Neuronal stem cell (in vitro differentiated cells): ENCODE data around the gene PITPNM3.

ENCODE experiments used
- DNase-seq: peaks from one replicate; pipeline ENCODE4 v3.0.0-alpha.2; 2013; ENCODE audit warnings: low spot score
- H2AFZ ChIP-seq: one replicate; pipeline ENCODE4 v1.6.1; 2013; ENCODE audit warnings: mild to moderate bottlenecking, low read length, inconsistent platforms
- H2AK5ac ChIP-seq: 2 replicates; pipeline ENCODE4 v1.6.1; 2013; ENCODE audit warnings: low read depth, mild to moderate bottlenecking, inconsistent platforms, low read length, moderate library complexity, mixed read lengths
- H2BK120ac ChIP-seq: 2 replicates; pipeline ENCODE4 v1.6.1; 2013; ENCODE audit warnings: low read depth, mild to moderate bottlenecking, inconsistent platforms, low read length, moderate library complexity, mixed read lengths
- H2BK12ac ChIP-seq: one replicate; pipeline ENCODE4 v1.6.1; 2013; ENCODE audit warnings: low read length, inconsistent platforms
- H2BK15ac ChIP-seq: 2 replicates; pipeline ENCODE4 v1.6.1; 2013; ENCODE audit warnings: mild to moderate bottlenecking, low read length, inconsistent platforms, mixed read lengths
- H2BK5ac ChIP-seq: one replicate; pipeline ENCODE4 v1.6.1; 2013; ENCODE audit warnings: inconsistent platforms, mild to moderate bottlenecking, low read length, moderate library complexity
- H3K14ac ChIP-seq: one replicate; pipeline ENCODE4 v1.6.1; 2013; ENCODE audit warnings: low read length, inconsistent platforms
- H3K18ac ChIP-seq: 2 replicates; pipeline ENCODE4 v1.6.1; 2013; ENCODE audit warnings: low read length, inconsistent platforms
- H3K23ac ChIP-seq: 2 replicates; pipeline ENCODE4 v1.6.1; 2013; ENCODE audit warnings: low read depth, mild to moderate bottlenecking, mixed read lengths, low read length, inconsistent platforms; ENCODE audit not compliant: poor library complexity
- H3K27ac ChIP-seq: replicated peaks from 3 replicates; pipeline ENCODE4 v1.5.1; 2013; ENCODE audit warnings: low read length, inconsistent platforms
- H3K27me3 ChIP-seq, 3 experiments: 2 replicates each; pipeline ENCODE4 v1.6.1; 2013; ENCODE audit warnings: low read length in 3 of 3, mild to moderate bottlenecking in 2 of 3, inconsistent platforms in 1 of 3, low read depth in 1 of 3, mixed read lengths in 1 of 3, moderate library complexity in 1 of 3; ENCODE audit not compliant: control insufficient read depth in 3 of 3, insufficient read depth in 3 of 3
- H3K36me3 ChIP-seq, 2 donors: replicated peaks in 1 of 2; 2 replicates each; pipeline ENCODE4 v1.6.1; 2013; ENCODE audit warnings: low read length in 2 of 2; ENCODE audit not compliant: control insufficient read depth in 2 of 2, insufficient read depth in 2 of 2
- H3K4ac ChIP-seq: 2 replicates; pipeline ENCODE4 v1.6.1; 2013; ENCODE audit warnings: inconsistent platforms, mild to moderate bottlenecking, low read length, moderate library complexity
- H3K4me1 ChIP-seq, 2 donors: 1 replicate in 1 of 2; 2 replicates in 1 of 2; pipeline ENCODE4 v1.6.1; 2013; ENCODE audit warnings: low read length in 2 of 2, low read depth in 1 of 2; ENCODE audit not compliant: control insufficient read depth in 2 of 2, insufficient read depth in 1 of 2
- H3K4me2 ChIP-seq: one replicate; pipeline ENCODE4 v1.6.1; 2013; ENCODE audit warnings: mild to moderate bottlenecking, low read length, inconsistent platforms; ENCODE audit not compliant: insufficient read depth, poor library complexity, severe bottlenecking
- H3K4me3 ChIP-seq, 2 donors: 2 replicates each; pipeline ENCODE4 v1.5.1; 2013; ENCODE audit warnings: low read length in 2 of 2, mild to moderate bottlenecking in 2 of 2, inconsistent platforms in 1 of 2, moderate library complexity in 1 of 2
- H3K79me1 ChIP-seq: one replicate; pipeline ENCODE4 v1.6.1; 2013; ENCODE audit warnings: low read depth, mild to moderate bottlenecking, inconsistent platforms, low read length, moderate library complexity
- H3K9ac ChIP-seq: one replicate; pipeline ENCODE4 v1.6.1; 2013; ENCODE audit warnings: mild to moderate bottlenecking, low read depth, low read length, inconsistent platforms; ENCODE audit not compliant: poor library complexity
- H3K9me3 ChIP-seq, 2 donors: replicated peaks in 1 of 2; 2 replicates each; pipeline versions ENCODE3 to v1.6.1; 2013; ENCODE audit warnings: low read length in 2 of 2, mild to moderate bottlenecking in 2 of 2, inconsistent platforms in 1 of 2, low read depth in 1 of 2, mixed read lengths in 1 of 2, moderate library complexity in 1 of 2; ENCODE audit not compliant: control insufficient read depth in 2 of 2, insufficient read depth in 1 of 2
- H4K8ac ChIP-seq: one replicate; pipeline ENCODE4 v1.6.1; 2013; ENCODE audit warnings: low read depth, mild to moderate bottlenecking, inconsistent platforms, low read length, moderate library complexity
- H4K91ac ChIP-seq: one replicate; pipeline ENCODE4 v1.6.1; 2013; ENCODE audit warnings: low read length, low read depth, mild to moderate bottlenecking, inconsistent platforms; ENCODE audit not compliant: poor library complexity
- WGBS, 2 donors: extraction: QIAGEN DNeasy Blood & Tissue Kit; methylation state at CpG; one replicate each; pipeline ENCODE4 v1.1.7; 2013; ENCODE audit warnings: missing lambda C conversion rate in 2 of 2, mixed read lengths in 1 of 2; ENCODE audit not compliant: insufficient read length in 2 of 2, insufficient replicate concordance in 1 of 2; ENCODE audit errors: extremely low coverage in 2 of 2; 5-methylcytosine and 5-hydroxymethylcytosine counted together

PITPNM3 gene

GRCh38 chr17:6589266-6589946 lies 33.1 kb upstream of the PITPNM3 start:
- Histone ChIP-seq H3K79me1 (no peaks in the 10 kb centered on the region), H2AK5ac (no peak overlapping the region), H4K8ac (no peak overlapping the region), H2AFZ (no peak overlapping the region), H3K9ac (no peak overlapping the region), H3K23ac (no peak overlapping the region), H3K36me3 (peaks cover 35 to 100% of the 10 kb centered on the region in 2 donors), H3K4me1 (no peaks in the 10 kb centered on the region), H2BK12ac (no peak overlapping the region), H3K14ac (no peak overlapping the region), H3K27me3 (no peaks in the 10 kb centered on the region), H3K4ac (no peak overlapping the region), H3K9me3 (peaks cover 0 to 23% of the 10 kb centered on the region in 2 donors), H3K4me2 (no peak overlapping the region), H3K18ac (no peak overlapping the region), H2BK15ac (no peak overlapping the region), H2BK120ac (no peak overlapping the region), H4K91ac (no peak overlapping the region), H3K4me3 (no peak overlapping the region), H3K27ac (no peak overlapping the region), H2BK5ac (no peak overlapping the region)
- WGBS, 2 donors = no CpG with 5 or more reads among the region's 15 CpGs
- DNase-seq = no peak

- H3K4me1 ChIP-seq = no peaks in the 10 kb centered on the region
- no peak overlapping the region for H3K14ac ChIP-seq
- H3K4me3 ChIP-seq = no peak overlapping the region
- no peak overlapping the region for H2AK5ac ChIP-seq
- peaks cover 42 to 100% of the 10 kb centered on the region in 2 donors for H3K36me3 ChIP-seq
- H3K18ac ChIP-seq = no peak overlapping the region
- H2BK15ac ChIP-seq = no peak overlapping the region
- H3K27me3 ChIP-seq = no peaks in the 10 kb centered on the region
- no peak overlapping the region for H2BK5ac ChIP-seq
- no peak overlapping the region for H2BK12ac ChIP-seq
- no CpG with 5 or more reads among the region's 5 CpGs for WGBS, 2 donors
- H3K9ac ChIP-seq = no peak overlapping the region
- no peaks in the 10 kb centered on the region for H3K79me1 ChIP-seq
- H3K9me3 ChIP-seq = peaks cover 5 to 36% of the 10 kb centered on the region in 2 donors
- no peak overlapping the region for H3K4ac ChIP-seq
- H3K23ac ChIP-seq = no peak overlapping the region
- DNase-seq = no peak
- no peak overlapping the region for H4K8ac ChIP-seq
- no peak overlapping the region for H3K27ac ChIP-seq
- no peak overlapping the region for H2AFZ ChIP-seq
- no peak overlapping the region for H4K91ac ChIP-seq
- no peak overlapping the region for H2BK120ac ChIP-seq
- H3K4me2 ChIP-seq = no peak overlapping the region
Measured at GRCh38 chr17:6588165-6588564, 31.8 kb upstream of the PITPNM3 start.

DNA sequence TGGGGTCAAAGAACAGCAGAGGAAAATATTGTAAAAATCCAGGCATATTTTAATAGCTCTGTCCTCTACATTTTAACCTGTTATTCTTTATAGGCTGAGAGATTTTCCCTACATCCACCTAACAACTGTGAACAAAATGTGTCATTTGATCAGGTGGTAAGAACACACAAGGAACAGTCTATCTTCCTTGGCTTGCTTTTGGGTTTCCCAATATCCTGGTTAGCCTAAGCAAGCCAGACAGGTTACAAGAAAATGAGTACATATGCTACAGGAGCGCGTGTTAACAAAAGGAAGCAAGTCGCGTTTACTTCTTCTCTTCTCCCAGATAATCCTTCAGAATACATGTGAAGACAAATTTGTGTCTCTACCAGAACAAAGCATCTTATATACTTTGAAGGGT lies 31.0 kb upstream of the PITPNM3 start:
- Histone ChIP-seq H3K4me2 (no peak overlapping the region), H2AK5ac (no peak overlapping the region), H3K14ac (no peak overlapping the region), H3K4ac (no peak overlapping the region), H3K9ac (no peak overlapping the region), H3K9me3 (peaks cover 5 to 44% of the 10 kb centered on the region in 2 donors), H3K27ac (no peak overlapping the region), H2BK5ac (no peak overlapping the region), H3K4me3 (no peak overlapping the region), H3K27me3 (no peaks in the 10 kb centered on the region), H2BK120ac (no peak overlapping the region), H3K4me1 (no peaks in the 10 kb centered on the region), H4K8ac (no peak overlapping the region), H3K23ac (no peak overlapping the region), H2BK15ac (no peak overlapping the region), H2AFZ (no peak overlapping the region), H3K18ac (no peak overlapping the region), H2BK12ac (no peak overlapping the region), H3K79me1 (no peaks in the 10 kb centered on the region), H3K36me3 (peaks cover 42 to 100% of the 10 kb centered on the region in 2 donors), H4K91ac (no peak overlapping the region)
- DNase-seq = no peak
- no CpG with 5 or more reads among the region's 4 CpGs for WGBS, 2 donors

- Histone ChIP-seq H3K9me3 (peaks cover 5 to 51% of the 10 kb centered on the region in 2 donors), H3K4me2 (no peak overlapping the region), H3K79me1 (no peaks in the 10 kb centered on the region), H3K4me3 (no peak overlapping the region), H3K36me3 (peaks cover 26 to 98% of the 10 kb centered on the region in 2 donors), H3K18ac (no peak overlapping the region), H3K9ac (no peak overlapping the region), H3K14ac (no peak overlapping the region), H2BK15ac (no peak overlapping the region), H3K23ac (no peak overlapping the region), H4K8ac (no peak overlapping the region), H2AK5ac (no peak overlapping the region), H4K91ac (no peak overlapping the region), H3K27me3 (no peaks in the 10 kb centered on the region), H3K27ac (no peak overlapping the region), H3K4me1 (no peaks in the 10 kb centered on the region), H2BK12ac (no peak overlapping the region), H3K4ac (no peak overlapping the region), H2BK5ac (no peak overlapping the region), H2AFZ (no peak overlapping the region), H2BK120ac (no peak overlapping the region)
- WGBS, 2 donors = no CpG with 5 or more reads among the region's 4 CpGs
- no peak for DNase-seq
Measured at GRCh38 chr17:6583411-6583810, 27.1 kb upstream of the PITPNM3 start.
